ENCODE measurements around the gene PARD3B. TPM values are rescaled to one million over a fixed set of nuclear protein-coding genes. Genes with fewer than 3 reads are reported as not detected.

PARD3B gene
- total and polyA plus RNA-seq, 2 of the 13 experiments (the other 11 are each of a cell fraction or from before 2014, with no cell fraction given): 0.71 to 2.3 TPM

DNA sequence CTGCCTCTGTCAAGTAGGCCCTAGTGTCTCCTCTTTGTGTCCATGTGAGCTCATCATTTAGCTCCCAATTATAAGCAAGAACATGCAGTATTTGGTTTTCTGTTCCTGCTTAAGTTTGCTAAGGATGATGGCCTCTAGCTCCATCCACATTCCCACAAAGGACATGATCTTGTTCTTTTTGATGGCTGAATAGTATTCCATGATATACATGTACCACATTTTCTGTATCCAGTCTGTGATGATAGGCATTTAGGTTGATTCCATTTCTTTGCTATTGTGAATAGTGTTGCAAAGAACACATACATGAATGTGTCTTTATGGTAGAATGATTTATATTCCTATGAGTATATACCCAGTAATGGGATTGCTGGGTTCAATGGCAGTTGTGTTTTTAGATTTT is 263.2 kb downstream of the PARD3B start:
- no peaks in the 10 kb centered on the region for H4K20me1 ChIP-seq (ENCODE audit: insufficient read depth, low read length)
- H3K4me2 ChIP-seq (ENCODE audit: low read depth, low read length): no peak overlapping the region
- ChIA-PET CTCF (ENCODE audit: low intra/inter-chr PET ratio, low total read pairs) (no interaction called here), POLR2A (no interaction called here)
- BruUV-seq (replicated peaks): no TSS peak
- TF ChIP-seq ZMYM3 (CRISPR knock-in tag; IDR thresholded peaks at IDR 0.05): no peak
- no peak for TF ChIP-seq CHD4 (IDR thresholded peaks at IDR 0.05; ENCODE audit: borderline replicate concordance, low read length)
- no peak for TF ChIP-seq RNF2 (conservative IDR thresholded peaks at IDR 0.05; ENCODE audit: low read depth)
- no peak for TF ChIP-seq MBD4 (IDR thresholded peaks at IDR 0.05; ENCODE audit: borderline replicate concordance, low read length)
- no peak for TF ChIP-seq ZNF10 (CRISPR knock-in tag; IDR thresholded peaks at IDR 0.05; ENCODE audit: borderline replicate concordance, low read depth)
- no peak for TF ChIP-seq PAF1 (CRISPR knock-in tag; IDR thresholded peaks at IDR 0.05)
- TF ChIP-seq, protein P1, sequence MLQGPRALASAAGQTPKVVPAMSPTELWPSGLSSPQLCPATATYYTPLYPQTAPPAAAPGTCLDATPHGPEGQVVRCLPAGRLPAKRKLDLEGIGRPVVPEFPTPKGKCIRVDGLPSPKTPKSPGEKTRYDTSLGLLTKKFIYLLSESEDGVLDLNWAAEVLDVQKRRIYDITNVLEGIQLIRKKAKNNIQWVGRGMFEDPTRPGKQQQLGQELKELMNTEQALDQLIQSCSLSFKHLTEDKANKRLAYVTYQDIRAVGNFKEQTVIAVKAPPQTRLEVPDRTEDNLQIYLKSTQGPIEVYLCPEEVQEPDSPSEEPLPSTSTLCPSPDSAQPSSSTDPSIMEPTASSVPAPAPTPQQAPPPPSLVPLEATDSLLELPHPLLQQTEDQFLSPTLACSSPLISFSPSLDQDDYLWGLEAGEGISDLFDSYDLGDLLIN (CRISPR knock-in tag; IDR thresholded peaks at IDR 0.05; ENCODE audit: borderline replicate concordance): no peak
- TF ChIP-seq ZFP37 (CRISPR knock-in tag; IDR thresholded peaks at IDR 0.05; ENCODE audit: borderline replicate concordance): no peak
- TF ChIP-seq ZNF816 (CRISPR knock-in tag; IDR thresholded peaks at IDR 0.05; ENCODE audit: borderline replicate concordance): no peak
- TF ChIP-seq YEATS2 (CRISPR knock-in tag; IDR thresholded peaks at IDR 0.05; ENCODE audit: borderline replicate concordance): no peak
- no peak for TF ChIP-seq IRF2 (CRISPR knock-in tag; IDR thresholded peaks at IDR 0.05)
- TF ChIP-seq HIVEP1 (CRISPR knock-in tag; IDR thresholded peaks at IDR 0.05): no peak
- no peak for TF ChIP-seq AHR (CRISPR knock-in tag; IDR thresholded peaks at IDR 0.05)
- TF ChIP-seq, protein P2, sequence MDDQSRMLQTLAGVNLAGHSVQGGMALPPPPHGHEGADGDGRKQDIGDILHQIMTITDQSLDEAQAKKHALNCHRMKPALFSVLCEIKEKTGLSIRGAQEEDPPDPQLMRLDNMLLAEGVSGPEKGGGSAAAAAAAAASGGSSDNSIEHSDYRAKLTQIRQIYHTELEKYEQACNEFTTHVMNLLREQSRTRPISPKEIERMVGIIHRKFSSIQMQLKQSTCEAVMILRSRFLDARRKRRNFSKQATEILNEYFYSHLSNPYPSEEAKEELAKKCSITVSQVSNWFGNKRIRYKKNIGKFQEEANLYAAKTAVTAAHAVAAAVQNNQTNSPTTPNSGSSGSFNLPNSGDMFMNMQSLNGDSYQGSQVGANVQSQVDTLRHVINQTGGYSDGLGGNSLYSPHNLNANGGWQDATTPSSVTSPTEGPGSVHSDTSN (CRISPR knock-in tag; IDR thresholded peaks at IDR 0.05; ENCODE audit: borderline replicate concordance): no peak
- TF ChIP-seq ZNF460 (CRISPR knock-in tag; IDR thresholded peaks at IDR 0.05; ENCODE audit: borderline replicate concordance): no peak
- TF ChIP-seq ZNF761 (CRISPR knock-in tag; conservative IDR thresholded peaks at IDR 0.05): no peak
- TF ChIP-seq ZNF674 (CRISPR knock-in tag; IDR thresholded peaks at IDR 0.05; ENCODE audit: low read depth): no peak
- no peaks in the 10 kb centered on the region for H3K79me2 ChIP-seq (ENCODE audit: insufficient read depth, low read length)
- no peak overlapping the region for H3K27ac ChIP-seq (ENCODE audit: extremely low read length, insufficient read depth, low read length)
- no peak overlapping the region for H3K9ac ChIP-seq (ENCODE audit: insufficient read depth, low read depth, low read length)
- H3K9me3 ChIP-seq (ENCODE audit: low read length): peaks cover 89% of the 10 kb centered on the region
- no peak for ATAC-seq
- no peaks in the 10 kb centered on the region for H3K36me3 ChIP-seq (replicated peaks in 1 of 2; ENCODE audit: control insufficient read depth in 1 of 2, insufficient read depth in 2 of 2, low read length in 2 of 2)
- H3K27me3 ChIP-seq (ENCODE audit: control insufficient read depth in 1 of 2, insufficient read depth in 2 of 2, low read length in 2 of 2): no peaks in the 10 kb centered on the region
- H3K4me1 ChIP-seq (ENCODE audit: insufficient read depth, low read length): no peaks in the 10 kb centered on the region
- H2AFZ ChIP-seq (ENCODE audit: low read length): no peak overlapping the region
- in situ Hi-C loops (cut with HindIII; ENCODE audit: extremely low pct_ligation_motif_present, low pct_unique_long_range_greater_than_20kb) (no loop called here), intact Hi-C loops (cut with micrococcal nuclease; ENCODE audit: unreplicated experiment) (no loop called here)
- no peak overlapping the region for H3K4me3 ChIP-seq (replicated peaks in 1 of 3; ENCODE audit: insufficient read depth in 1 of 3, low read depth in 2 of 3, low read length in 3 of 3)
- FAIRE-seq: no peak
- DNase-seq (ENCODE audit: low spot score): no peak

All from HepG2 (cell line).